Lower lobe of right lung (tissue), 2 donors: Measurements from ENCODE around the gene FAM111A. TPM values are rescaled to one million over a fixed set of nuclear protein-coding genes. Genes with fewer than 3 reads are reported as not detected.

Source experiments
- ATAC-seq, 2 donors: fragments of 200-7000 bp; cut with Tn5 transposase; one replicate each; pipeline ENCODE4 v1.9.1; 2020 to 2022; ENCODE audit warnings: mild to moderate bottlenecking in 2 of 2, moderate library complexity in 2 of 2
- DNase-seq: peaks from one replicate; pipeline ENCODE4 v3.0.0-alpha.2; 2020
- H3K27ac ChIP-seq: fragments of 200-600 bp; one replicate; pipeline ENCODE4 v1.8.0; 2022
- H3K27me3 ChIP-seq: fragments of 200-600 bp; one replicate; pipeline ENCODE4 v1.8.0; 2022; ENCODE audit warnings: low read depth
- H3K36me3 ChIP-seq: fragments of 200-600 bp; one replicate; pipeline ENCODE4 v1.8.0; 2022; ENCODE audit warnings: mild to moderate bottlenecking
- H3K4me1 ChIP-seq: fragments of 200-600 bp; one replicate; pipeline ENCODE4 v1.8.0; 2022
- H3K4me3 ChIP-seq: fragments of 200-600 bp; one replicate; pipeline ENCODE4 v1.8.0; 2022; ENCODE audit warnings: mild to moderate bottlenecking
- H3K9me3 ChIP-seq: fragments of 200-600 bp; one replicate; pipeline ENCODE4 v1.8.0; 2022
- CTCF ChIP-seq: fragments of 200-600 bp; IDR thresholded peaks from one replicate; pipeline ENCODE4 v1.8.0; 2022; ENCODE audit warnings: antibody characterized with exemption, mild to moderate bottlenecking
- intact Hi-C: fragments of 100-400 bp; cut with DNase I; formaldehyde crosslinking; loops from one replicate; pipeline ENCODE4 v1.11.0; 2022
- total RNA-seq: library from RNA; stranded (reverse); fragmentation: NEBNext Ultra II Directional; extraction: Animal tissue kit (Norgen Biotek cat#: 25700); gene quantifications from one replicate; pipeline ENCODE4 v1.2.1, GENCODE V29; 2021
- donor health status: DM: no; HTN: yes; CAD: no; lungs with severe emphysema.

Gene FAM111A
- total RNA-seq, 1 donor from 2014 or later = 68.4 TPM

- Histone ChIP-seq H3K4me3 (no peak overlapping the region), H3K27me3 (no peaks in the 10 kb centered on the region), H3K27ac (peak overlapping the region; percentile 2), H3K4me1 (peaks cover 52% of the 10 kb centered on the region), H3K9me3 (no peaks in the 10 kb centered on the region), H3K36me3 (peaks cover 15% of the 10 kb centered on the region)
- no peak for TF ChIP-seq CTCF
- DNase-seq = no peak
- ATAC-seq = no peak
- intact Hi-C loops = no loop called here
These were observed 36.5 kb downstream of the FAM111A start for GRCh38 chr11:59179121-59179520.

- Histone ChIP-seq H3K4me1 (peaks cover 54% of the 10 kb centered on the region), H3K9me3 (no peaks in the 10 kb centered on the region), H3K36me3 (peaks cover 15% of the 10 kb centered on the region), H3K27me3 (no peaks in the 10 kb centered on the region), H3K27ac (no peak overlapping the region), H3K4me3 (no peak overlapping the region)
- intact Hi-C loops = no loop called here
- TF ChIP-seq CTCF = no peak
- DNase-seq (no peak), ATAC-seq (no peak)
These were observed 37.6 kb downstream of the FAM111A start for GRCh38 chr11:59180168-59180776.

GRCh38 chr11:59180907-59181306, 38.3 kb downstream of the FAM111A start:
- ATAC-seq (no peak), DNase-seq (no peak)
- no peaks in the 10 kb centered on the region for H3K9me3 ChIP-seq
- H3K4me3 ChIP-seq = no peak overlapping the region
- H3K27me3 ChIP-seq = no peaks in the 10 kb centered on the region
- intact Hi-C loops = no loop called here
- H3K4me1 ChIP-seq = peaks cover 54% of the 10 kb centered on the region
- H3K36me3 ChIP-seq = peaks cover 15% of the 10 kb centered on the region
- TF ChIP-seq CTCF = no peak
- H3K27ac ChIP-seq = no peak overlapping the region

GRCh38 chr11:59181746-59182456, 39.2 kb downstream of the FAM111A start:
- intact Hi-C loops = no loop called here
- DNase-seq (no peak), ATAC-seq (no peak)
- no peaks in the 10 kb centered on the region for H3K9me3 ChIP-seq
- no peaks in the 10 kb centered on the region for H3K27me3 ChIP-seq
- no peak overlapping the region for H3K27ac ChIP-seq
- peaks cover 15% of the 10 kb centered on the region for H3K36me3 ChIP-seq
- no peak for TF ChIP-seq CTCF
- no peak overlapping the region for H3K4me3 ChIP-seq
- peaks cover 60% of the 10 kb centered on the region for H3K4me1 ChIP-seq

- DNase-seq (no peak), ATAC-seq (no peak)
- TF ChIP-seq CTCF = peak; percentile 40
- no peak overlapping the region for H3K4me3 ChIP-seq
- H3K36me3 ChIP-seq = peaks cover 15% of the 10 kb centered on the region
- no peaks in the 10 kb centered on the region for H3K27me3 ChIP-seq
- no peak overlapping the region for H3K27ac ChIP-seq
- H3K4me1 ChIP-seq = peaks cover 67% of the 10 kb centered on the region
- H3K9me3 ChIP-seq = no peaks in the 10 kb centered on the region
- intact Hi-C loops = no loop called here
These were observed 39.9 kb downstream of the FAM111A start for GRCh38 chr11:59182457-59183151.
